Ishikawa (cell line): ENCODE data around the gene OGA.
A peak's percentile ranks its signal among the peaks of the same experiment; 100 is the strongest.

ENCODE experiments used
- CEBPB ChIP-seq: IDR thresholded peaks from 2 replicates; pipeline ENCODE4 v1.6.1; 2012
- CREB1 ChIP-seq: IDR thresholded peaks from 2 replicates; pipeline ENCODE4 v1.6.1; 2012; ENCODE audit warnings: low read depth
- EGR1 ChIP-seq: IDR thresholded peaks from 2 replicates; pipeline ENCODE4 v1.6.1; 2012
- EP300 ChIP-seq: IDR thresholded peaks from 2 replicates; pipeline ENCODE4 v1.6.1; 2012; ENCODE audit warnings: borderline replicate concordance
- FOXM1 ChIP-seq: IDR thresholded peaks from 2 replicates; pipeline ENCODE4 v1.6.1; 2012; ENCODE audit warnings: low read depth, borderline replicate concordance
- NFIC ChIP-seq: IDR thresholded peaks from 2 replicates; pipeline ENCODE4 v1.6.1; 2012
- RAD21 ChIP-seq: IDR thresholded peaks from 2 replicates; pipeline ENCODE4 v1.6.1; 2012; ENCODE audit warnings: low read depth
- REST ChIP-seq: IDR thresholded peaks from 2 replicates; pipeline ENCODE4 v1.6.1; 2012; ENCODE audit warnings: low read depth, mild to moderate bottlenecking
- TAF1 ChIP-seq: IDR thresholded peaks from 2 replicates; pipeline ENCODE4 v1.6.1; 2012; ENCODE audit warnings: low read depth, mild to moderate bottlenecking
- TCF12 ChIP-seq: IDR thresholded peaks from 2 replicates; pipeline ENCODE4 v1.6.1; 2012; ENCODE audit warnings: low read depth
- TEAD4 ChIP-seq: IDR thresholded peaks from 2 replicates; pipeline ENCODE4 v1.6.1; 2012
- USF1 ChIP-seq: IDR thresholded peaks from 2 replicates; pipeline ENCODE4 v1.6.1; 2012
- YY1 ChIP-seq: IDR thresholded peaks from 2 replicates; pipeline ENCODE4 v1.6.1; 2012; ENCODE audit warnings: low read depth
- ZBTB7A ChIP-seq: IDR thresholded peaks from 2 replicates; pipeline ENCODE4 v1.6.1; 2012; ENCODE audit warnings: low read depth
- TF ChIP-seq, protein P1 (sequence below): IDR thresholded peaks from 2 replicates; pipeline ENCODE4 v1.6.1; 2012

Gene OGA

DNA sequence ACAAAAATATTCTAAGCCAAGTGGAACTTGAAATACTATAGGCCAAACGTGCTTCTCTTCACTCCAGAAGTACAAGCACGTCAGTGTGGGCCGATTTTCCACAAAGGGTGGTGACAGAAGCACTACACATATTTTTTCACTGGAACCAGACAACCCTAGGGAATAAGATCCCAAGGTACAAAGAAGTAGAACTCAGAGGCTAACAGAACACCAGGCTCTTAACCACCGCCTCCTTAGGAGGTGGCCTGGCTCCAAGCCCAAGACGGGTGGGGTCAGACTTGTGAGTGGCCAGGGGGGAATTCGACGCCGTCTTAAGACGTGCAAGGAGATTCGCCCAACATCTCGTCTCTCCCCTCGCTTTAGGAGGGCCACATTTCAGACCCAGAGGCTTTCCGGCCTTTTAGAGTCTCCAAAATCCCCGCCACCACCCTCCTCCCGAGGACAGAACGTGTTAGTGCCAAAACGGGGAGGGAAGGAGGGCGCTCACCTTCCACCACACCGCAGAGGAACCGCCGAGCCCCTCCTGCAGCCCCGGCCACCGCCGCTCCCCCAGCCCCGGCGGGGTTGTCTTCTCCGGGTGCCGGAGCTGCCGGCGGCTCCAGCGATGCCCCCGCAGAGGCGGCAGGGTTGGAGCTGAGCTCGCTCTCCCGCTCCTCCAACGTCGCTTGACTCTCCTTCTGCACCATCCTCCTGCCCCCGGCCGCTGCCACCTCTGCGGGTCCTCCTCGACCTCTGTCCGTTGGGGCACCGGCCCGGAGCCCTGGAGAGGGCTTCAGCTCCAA is 716 bp downstream of the OGA start:
- TF ChIP-seq TEAD4 (peak; percentile 32; the same call in 1 of the 2 replicates), RAD21 (no peak), TAF1 (no peak), REST (no peak), ZBTB7A (peak; percentile 56; the same call in 1 of the 2 replicates), EP300 (no peak), CREB1 (0 out of 2 replicates have a peak, but pooled peaks have one; percentile 20), USF1 (no peak), NFIC (peak; percentile 86), CEBPB (no peak)

GRCh38 chr10:101816913-101817336 is 1.3 kb downstream of the OGA start:
- TF ChIP-seq TEAD4: no peak
- no peak for TF ChIP-seq NFIC
- no peak for TF ChIP-seq CREB1
- TF ChIP-seq YY1: no peak
- TF ChIP-seq FOXM1: no peak
- TF ChIP-seq EGR1: peak; percentile 45; the same call in 1 of the 2 replicates
- no peak for TF ChIP-seq TAF1
- no peak for TF ChIP-seq TCF12
- TF ChIP-seq ZBTB7A: no peak

- TF ChIP-seq TEAD4 (no peak), NFIC (no peak), EGR1 (no peak), TCF12 (no peak), TAF1 (no peak), FOXM1 (no peak)
- TF ChIP-seq, protein P1, sequence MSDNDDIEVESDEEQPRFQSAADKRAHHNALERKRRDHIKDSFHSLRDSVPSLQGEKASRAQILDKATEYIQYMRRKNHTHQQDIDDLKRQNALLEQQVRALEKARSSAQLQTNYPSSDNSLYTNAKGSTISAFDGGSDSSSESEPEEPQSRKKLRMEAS: no peak
These were observed 1.9 kb downstream of the OGA start for GRCh38 chr10:101816376-101816775.

DNA sequence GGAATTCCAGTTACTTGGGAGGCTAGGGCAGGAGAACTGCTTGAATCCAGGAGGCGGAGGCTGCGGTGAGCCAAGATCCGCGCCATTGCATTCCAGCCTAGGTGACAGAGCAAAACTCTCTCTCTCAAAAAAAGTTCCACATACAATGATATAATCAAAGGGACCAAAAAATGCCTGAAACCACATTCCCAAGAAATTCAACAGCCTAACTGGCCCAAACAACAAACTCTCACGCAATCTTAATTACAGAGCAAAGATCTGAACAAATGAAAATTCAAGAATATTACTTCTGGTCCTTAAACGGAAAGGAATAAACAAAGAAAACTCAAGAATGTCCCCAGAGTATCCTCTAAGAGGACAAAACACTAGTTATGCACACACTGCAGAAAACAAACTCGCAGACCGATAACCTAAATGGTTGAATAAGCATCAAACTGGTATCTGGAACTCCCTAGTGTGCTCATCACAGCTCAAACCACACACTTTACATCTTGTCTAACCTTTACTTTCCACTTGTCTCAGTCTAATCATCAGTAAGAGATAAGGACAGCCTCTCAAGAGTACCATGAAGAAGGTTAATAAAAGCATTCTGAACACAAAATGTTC is 3.7 kb downstream of the OGA start:
- no peak for TF ChIP-seq TCF12
- no peak for TF ChIP-seq CEBPB
- no peak for TF ChIP-seq EGR1
- TF ChIP-seq RAD21: no peak
- TF ChIP-seq, protein P1: no peak
- no peak for TF ChIP-seq REST
- no peak for TF ChIP-seq USF1
- no peak for TF ChIP-seq FOXM1
- no peak for TF ChIP-seq CREB1
- no peak for TF ChIP-seq TAF1
- TF ChIP-seq TEAD4: no peak

GRCh38 chr10:101812606-101813005 is 5.6 kb downstream of the OGA start:
- TF ChIP-seq NFIC (no peak), RAD21 (no peak), CREB1 (no peak), EP300 (no peak), FOXM1 (no peak), TCF12 (no peak), ZBTB7A (no peak), CEBPB (no peak), YY1 (no peak), REST (no peak), TEAD4 (no peak), TAF1 (no peak), USF1 (no peak)
- TF ChIP-seq, protein P1: no peak
